ENCODE measurements around the gene PPCDC. TPM values are rescaled to one million over a fixed set of nuclear protein-coding genes. Genes with fewer than 3 reads are reported as not detected.

Gene PPCDC
- total RNA-seq, 3 donors from 2014 or later (not counting 1 experiment from before 2014, with no cell fraction given), result 21.3 to 32.3 (median 27.0) TPM

DNA sequence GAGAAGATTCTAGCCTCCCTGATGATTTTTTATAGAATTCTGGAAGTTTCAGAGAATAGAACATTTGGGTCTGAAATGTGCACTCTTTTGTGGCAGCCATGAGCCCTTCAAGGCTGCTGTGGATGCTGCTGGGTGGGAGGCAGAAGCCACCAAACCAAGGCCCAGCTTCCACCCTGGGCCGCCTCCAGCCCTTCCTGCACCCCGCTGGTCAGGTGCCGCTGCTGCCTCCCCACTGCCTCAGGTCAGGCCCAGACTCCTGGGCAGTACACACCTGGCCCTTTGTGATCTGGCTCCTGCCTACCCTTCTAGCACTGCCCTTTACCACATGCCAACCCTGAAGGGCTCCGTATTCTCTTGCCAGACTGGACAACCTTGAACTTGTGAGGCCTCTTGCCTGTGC, 28.3 kb downstream of the PPCDC start:
- ATAC-seq (no peak), DNase-seq (no peak)
- H3K27me3 Mint-ChIP-seq (ENCODE audit: low read depth in 2 of 2), result no peaks in the 10 kb centered on the region
- Histone ChIP-seq H3K4me1 (ENCODE audit: control insufficient read depth, insufficient read depth, low read length) (peaks cover 16% of the 10 kb centered on the region), H3K4me3 (ENCODE audit: low read length) (no peak overlapping the region), H3K36me3 (ENCODE audit: control insufficient read depth, insufficient read depth, low read length) (peaks cover 5% of the 10 kb centered on the region), H3K27ac (ENCODE audit: low read length) (no peak overlapping the region), H3K9me3 (ENCODE audit: control insufficient read depth, insufficient read depth, low read length) (no peaks in the 10 kb centered on the region), H3K27me3 (ENCODE audit: control insufficient read depth, insufficient read depth, low read length) (no peaks in the 10 kb centered on the region)
- H3K4me1 Mint-ChIP-seq, result peaks cover 15% of the 10 kb centered on the region in 2 donors
- 93% methylated on average over 4 of the region's 4 CpGs for WGBS (ENCODE audit: insufficient coverage)
- H3K36me3 Mint-ChIP-seq, result no peaks in the 10 kb centered on the region
- H3K4me3 Mint-ChIP-seq, result no peak overlapping the region
- no peaks in the 10 kb centered on the region for H3K9me3 Mint-ChIP-seq
- H3K27ac Mint-ChIP-seq, result peak overlapping the region in 1 of 2 donors; percentile 16
- TF ChIP-seq, protein P1, sequence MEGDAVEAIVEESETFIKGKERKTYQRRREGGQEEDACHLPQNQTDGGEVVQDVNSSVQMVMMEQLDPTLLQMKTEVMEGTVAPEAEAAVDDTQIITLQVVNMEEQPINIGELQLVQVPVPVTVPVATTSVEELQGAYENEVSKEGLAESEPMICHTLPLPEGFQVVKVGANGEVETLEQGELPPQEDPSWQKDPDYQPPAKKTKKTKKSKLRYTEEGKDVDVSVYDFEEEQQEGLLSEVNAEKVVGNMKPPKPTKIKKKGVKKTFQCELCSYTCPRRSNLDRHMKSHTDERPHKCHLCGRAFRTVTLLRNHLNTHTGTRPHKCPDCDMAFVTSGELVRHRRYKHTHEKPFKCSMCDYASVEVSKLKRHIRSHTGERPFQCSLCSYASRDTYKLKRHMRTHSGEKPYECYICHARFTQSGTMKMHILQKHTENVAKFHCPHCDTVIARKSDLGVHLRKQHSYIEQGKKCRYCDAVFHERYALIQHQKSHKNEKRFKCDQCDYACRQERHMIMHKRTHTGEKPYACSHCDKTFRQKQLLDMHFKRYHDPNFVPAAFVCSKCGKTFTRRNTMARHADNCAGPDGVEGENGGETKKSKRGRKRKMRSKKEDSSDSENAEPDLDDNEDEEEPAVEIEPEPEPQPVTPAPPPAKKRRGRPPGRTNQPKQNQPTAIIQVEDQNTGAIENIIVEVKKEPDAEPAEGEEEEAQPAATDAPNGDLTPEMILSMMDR (IDR thresholded peaks at IDR 0.05), result no peak
- intact Hi-C loops (cut with micrococcal nuclease), result no loop called here

DNA sequence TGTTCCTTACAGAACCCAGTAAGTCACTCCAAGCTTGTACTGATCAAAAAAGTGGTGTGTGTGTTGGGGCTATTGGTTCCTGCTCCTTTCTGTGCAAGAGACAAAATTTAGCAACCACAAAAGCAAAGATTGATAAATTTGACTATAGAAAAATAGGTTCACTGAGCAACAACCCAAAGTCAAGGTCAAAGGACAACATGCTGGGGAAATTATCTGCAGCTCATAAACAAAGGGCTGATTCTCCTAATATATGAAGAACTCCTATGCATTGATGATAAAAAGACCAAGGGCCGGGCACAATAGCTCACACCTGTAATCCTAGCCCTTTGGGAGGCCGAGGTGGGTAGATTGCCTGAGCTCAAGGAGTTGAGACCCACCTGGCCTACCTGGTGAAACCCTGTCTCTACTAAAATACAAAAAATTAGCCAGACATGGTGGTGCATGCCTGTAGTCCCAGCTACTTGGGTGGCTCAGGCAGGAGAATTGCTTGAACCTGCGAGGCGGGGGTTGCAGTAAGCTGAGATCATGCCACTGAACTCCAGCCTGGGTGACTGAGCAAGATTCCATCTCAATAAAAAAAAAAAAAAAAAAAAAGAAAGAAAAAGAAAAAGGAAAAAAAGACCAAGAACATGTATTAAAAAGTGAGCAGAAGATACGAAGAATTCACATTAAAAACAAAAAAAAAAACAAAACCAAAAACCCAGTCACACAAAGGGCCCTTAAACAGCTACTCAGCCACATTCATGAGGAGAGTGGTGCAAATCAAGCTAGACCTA, 29.8 kb downstream of the PPCDC start:
- Histone ChIP-seq H3K4me1 (ENCODE audit: control insufficient read depth, insufficient read depth, low read length) (peaks cover 1% of the 10 kb centered on the region), H3K4me3 (ENCODE audit: low read length) (no peak overlapping the region), H3K9me3 (ENCODE audit: control insufficient read depth, insufficient read depth, low read length) (no peaks in the 10 kb centered on the region), H3K27me3 (ENCODE audit: control insufficient read depth, insufficient read depth, low read length) (no peaks in the 10 kb centered on the region), H3K36me3 (ENCODE audit: control insufficient read depth, insufficient read depth, low read length) (peaks cover 5% of the 10 kb centered on the region), H3K27ac (ENCODE audit: low read length) (no peak overlapping the region)
- Mint-ChIP-seq H3K4me1 (peaks cover 8 to 12% of the 10 kb centered on the region in 2 donors), H3K27ac (no peak overlapping the region), H3K4me3 (no peak overlapping the region), H3K27me3 (ENCODE audit: low read depth in 2 of 2) (no peaks in the 10 kb centered on the region), H3K9me3 (no peaks in the 10 kb centered on the region), H3K36me3 (no peaks in the 10 kb centered on the region)
- TF ChIP-seq, protein P1 (IDR thresholded peaks at IDR 0.05), result no peak
- 98% methylated on average over 4 of the region's 5 CpGs for WGBS (ENCODE audit: insufficient coverage)
- intact Hi-C loops (cut with micrococcal nuclease), result no loop called here
- ATAC-seq (no peak), DNase-seq (no peak)

GRCh38 chr15:75053748-75054125, 30.3 kb downstream of the PPCDC start:
- no peak overlapping the region for H3K4me3 ChIP-seq (ENCODE audit: low read length)
- H3K4me3 Mint-ChIP-seq, result no peak overlapping the region
- 98% methylated on average over 7 of the region's 7 CpGs for WGBS (ENCODE audit: insufficient coverage)
- no peaks in the 10 kb centered on the region for H3K36me3 ChIP-seq (ENCODE audit: control insufficient read depth, insufficient read depth, low read length)
- no peaks in the 10 kb centered on the region for H3K4me1 ChIP-seq (ENCODE audit: control insufficient read depth, insufficient read depth, low read length)
- no peak overlapping the region for H3K27ac Mint-ChIP-seq
- H3K27ac ChIP-seq (ENCODE audit: low read length), result no peak overlapping the region
- no peak for DNase-seq
- no peak for ATAC-seq
- no peaks in the 10 kb centered on the region for H3K9me3 ChIP-seq (ENCODE audit: control insufficient read depth, insufficient read depth, low read length)
- H3K27me3 ChIP-seq (ENCODE audit: control insufficient read depth, insufficient read depth, low read length), result no peaks in the 10 kb centered on the region
- peaks cover 8 to 14% of the 10 kb centered on the region in 2 donors for H3K4me1 Mint-ChIP-seq
- TF ChIP-seq, protein P1 (IDR thresholded peaks at IDR 0.05), result no peak
- H3K9me3 Mint-ChIP-seq, result no peaks in the 10 kb centered on the region
- H3K27me3 Mint-ChIP-seq (ENCODE audit: low read depth in 2 of 2), result no peaks in the 10 kb centered on the region
- H3K36me3 Mint-ChIP-seq, result no peaks in the 10 kb centered on the region
- intact Hi-C loops (cut with micrococcal nuclease), result no loop called here

All from natural killer cell (primary cell).